Activated CD4-positive, alpha-beta memory T cell treated with anti-CD3 and anti-CD28 coated beads for 36 hours (primary cell): ENCODE results near the gene FAM13A. TPM values are rescaled to one million over a fixed set of nuclear protein-coding genes. Genes with fewer than 3 reads are reported as not detected.
"Not testable (repeated sequence)": the region's sequence is repeated elsewhere in the genome, so short reads cannot be mapped to it uniquely, and the experiment has no call there.

Source experiments
- CTCF ChIA-PET: fragments of 350-600 bp; sonication (Branson Sonifier 250); formaldehyde crosslinking; loops from one replicate; lab custom pipeline; 2021; ENCODE audit warnings: antibody characterized with exemption, inconsistent platforms; lab: Charles Lee
- POLR2A ChIA-PET: fragments of 350-600 bp; sonication (Branson Sonifier 250); formaldehyde crosslinking; loops from one replicate; lab custom pipeline; 2021; ENCODE audit warnings: antibody characterized with exemption; lab: Charles Lee
- DNase-seq: peaks from one replicate; pipeline ENCODE4 v3.0.0-alpha.2; 2020
- H3K27ac Mint-ChIP-seq: one replicate; pipeline ENCODE4 v1.8.0; 2021; ENCODE audit warnings: mixed read lengths
- H3K27me3 Mint-ChIP-seq: one replicate; pipeline ENCODE4 v1.8.0; 2021; ENCODE audit warnings: mixed read lengths
- H3K36me3 Mint-ChIP-seq: one replicate; pipeline ENCODE4 v1.8.0; 2021; ENCODE audit warnings: mixed read lengths
- H3K4me1 Mint-ChIP-seq: one replicate; pipeline ENCODE4 v1.8.0; 2021; ENCODE audit warnings: low read depth, mixed read lengths
- H3K4me3 Mint-ChIP-seq: one replicate; pipeline ENCODE4 v1.8.0; 2021; ENCODE audit warnings: mild to moderate bottlenecking, mixed read lengths
- H3K9me3 Mint-ChIP-seq: one replicate; pipeline ENCODE4 v1.8.0; 2021; ENCODE audit warnings: mixed read lengths
- intact Hi-C: fragments of 100-400 bp; cut with micrococcal nuclease; formaldehyde crosslinking; loops from one replicate; pipeline ENCODE4 v1.15.1; 2023
- total RNA-seq, 2 experiments: library from RNA; stranded (reverse); gene quantifications; one replicate each; pipeline ENCODE4 v1.2.3, GENCODE V29; 2021

FAM13A gene
- total RNA-seq, 2 experiments from 2014 or later, result 2.3 to 2.6 TPM

DNA sequence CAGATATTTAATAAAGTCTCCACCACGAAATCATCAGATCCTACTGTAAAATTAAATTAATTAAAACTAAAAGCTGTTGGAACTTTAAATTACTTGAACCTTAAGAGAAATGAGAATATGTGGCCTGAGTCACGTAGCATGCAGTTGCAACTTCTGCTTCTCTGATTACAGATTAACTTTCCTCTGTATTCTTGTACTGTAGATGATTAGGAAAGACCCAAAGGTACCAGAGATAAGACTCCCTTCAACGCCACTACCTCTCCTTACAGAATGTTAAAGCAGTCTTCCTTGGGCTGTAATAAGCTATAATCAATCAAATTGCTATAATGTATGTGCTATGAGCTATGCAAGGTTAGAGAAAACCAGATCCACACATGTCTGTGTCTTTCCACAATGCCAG is 47.9 kb downstream of the FAM13A start:
- Mint-ChIP-seq H3K4me3 (no peak overlapping the region), H3K36me3 (no peaks in the 10 kb centered on the region), H3K9me3 (peaks cover 1% of the 10 kb centered on the region), H3K4me1 (no peaks in the 10 kb centered on the region), H3K27me3 (no peaks in the 10 kb centered on the region), H3K27ac (no peak overlapping the region)
- POLR2A ChIA-PET, result no interaction called here
- CTCF ChIA-PET, result interaction anchor here (0.6 kb wide), 1 partner anchor 130 kb away, joined by 3 read pairs; no protein-coding TSS in a partner anchor
- intact Hi-C loops, result no loop called here
- DNase-seq, result no peak

DNA sequence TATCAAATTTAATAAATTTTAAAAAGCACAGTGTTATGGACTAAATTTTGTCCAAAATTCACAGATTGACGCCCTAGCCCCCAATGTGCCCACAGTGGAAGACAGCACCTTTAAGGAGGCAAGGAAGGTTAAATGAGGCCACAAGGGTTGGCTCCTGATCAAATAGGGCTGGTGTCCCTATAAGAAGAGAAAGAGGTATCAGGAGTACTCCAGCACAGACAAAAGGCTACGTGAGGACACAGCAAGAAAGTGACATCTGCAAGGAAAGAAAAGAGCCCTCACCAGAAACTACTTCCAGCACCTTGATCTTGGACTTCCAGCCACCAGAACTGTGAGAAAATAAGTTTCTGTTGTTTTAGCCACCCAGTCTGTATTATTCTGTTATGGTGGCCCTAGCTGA is 48.8 kb downstream of the FAM13A start:
- H3K4me3 Mint-ChIP-seq, result no peak overlapping the region
- no peak for DNase-seq
- no peaks in the 10 kb centered on the region for H3K36me3 Mint-ChIP-seq
- H3K27ac Mint-ChIP-seq, result no peak overlapping the region
- no peaks in the 10 kb centered on the region for H3K9me3 Mint-ChIP-seq
- H3K27me3 Mint-ChIP-seq, result no peaks in the 10 kb centered on the region
- CTCF ChIA-PET, result no interaction called here
- no peaks in the 10 kb centered on the region for H3K4me1 Mint-ChIP-seq
- intact Hi-C loops, result no loop called here
- POLR2A ChIA-PET, result no interaction called here

DNA sequence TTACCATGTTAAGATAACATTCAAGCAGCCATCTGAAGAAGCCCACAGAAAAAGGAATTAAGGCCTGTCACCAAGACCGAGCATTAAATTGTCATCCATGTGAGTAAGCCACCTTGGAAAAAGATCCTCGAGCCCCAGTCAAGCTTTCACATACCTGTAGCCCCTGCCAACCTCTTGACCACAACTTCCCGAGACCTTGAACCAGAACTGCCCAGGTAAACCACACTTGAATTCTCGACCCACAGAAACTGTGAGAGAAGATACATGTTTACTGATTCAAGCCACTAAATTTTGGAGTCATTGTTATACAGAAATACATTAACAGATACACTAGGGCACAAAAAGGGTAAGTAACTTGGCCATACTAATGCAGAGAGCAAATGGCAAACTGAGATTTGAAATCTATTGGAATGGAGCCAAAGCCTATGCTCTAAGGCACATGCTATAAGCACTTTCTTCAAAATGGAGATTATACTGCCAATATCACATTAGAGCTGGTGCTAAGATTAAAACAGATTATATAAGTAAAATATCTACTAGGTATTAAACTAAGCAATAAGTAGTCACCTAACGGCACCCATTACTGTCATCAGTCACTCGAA is 49.5 kb downstream of the FAM13A start:
- intact Hi-C loops, result no loop called here
- CTCF ChIA-PET, result no interaction called here
- no peaks in the 10 kb centered on the region for H3K9me3 Mint-ChIP-seq
- H3K4me1 Mint-ChIP-seq, result no peaks in the 10 kb centered on the region
- DNase-seq, result no peak
- no peak overlapping the region for H3K4me3 Mint-ChIP-seq
- H3K27ac Mint-ChIP-seq, result no peak overlapping the region
- H3K36me3 Mint-ChIP-seq, result no peaks in the 10 kb centered on the region
- POLR2A ChIA-PET, result no interaction called here
- no peaks in the 10 kb centered on the region for H3K27me3 Mint-ChIP-seq

DNA sequence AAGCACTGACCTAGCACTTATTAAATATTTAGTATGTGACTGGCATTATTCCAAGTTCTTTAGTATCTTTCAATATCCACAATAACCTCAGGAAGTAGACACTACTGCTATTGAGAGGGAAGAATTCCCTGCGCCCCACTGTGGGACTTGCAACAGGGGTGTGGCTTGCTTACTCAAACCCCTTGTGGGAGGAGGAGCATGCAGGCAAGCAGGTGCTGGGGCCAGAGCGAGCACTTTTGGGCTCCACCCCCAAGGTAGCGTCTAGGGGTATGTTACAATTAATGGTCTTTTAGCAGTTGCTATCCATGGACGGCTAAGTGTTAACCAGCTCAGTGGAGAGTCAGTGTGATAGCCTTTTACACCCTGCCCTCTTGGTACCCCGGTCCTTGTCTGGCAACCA is 50.7 kb downstream of the FAM13A start:
- DNase-seq, result no peak
- H3K27ac Mint-ChIP-seq, result no peak overlapping the region
- no peaks in the 10 kb centered on the region for H3K9me3 Mint-ChIP-seq
- CTCF ChIA-PET, result no interaction called here
- no peaks in the 10 kb centered on the region for H3K4me1 Mint-ChIP-seq
- H3K4me3 Mint-ChIP-seq, result no peak overlapping the region
- intact Hi-C loops, result no loop called here
- no peaks in the 10 kb centered on the region for H3K36me3 Mint-ChIP-seq
- POLR2A ChIA-PET, result no interaction called here
- H3K27me3 Mint-ChIP-seq, result no peaks in the 10 kb centered on the region

DNA sequence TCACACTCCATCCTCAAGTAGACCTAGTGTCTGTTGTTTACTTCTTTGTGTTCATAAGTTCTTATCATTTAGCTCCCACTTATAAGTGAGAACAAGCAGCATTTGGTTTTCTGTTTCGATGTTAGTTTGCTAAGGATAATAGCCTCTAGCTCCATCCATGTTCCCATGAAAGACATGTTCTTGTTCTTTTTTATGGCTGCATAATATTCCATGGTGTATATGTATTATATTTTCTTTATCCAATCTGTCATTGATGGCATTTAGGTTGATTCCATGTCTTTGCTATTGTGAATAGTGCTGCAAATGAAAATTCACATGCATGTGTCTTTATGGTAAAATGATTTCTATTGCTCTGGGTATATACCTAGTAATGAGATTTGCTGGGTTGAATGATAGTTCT is 51.9 kb downstream of the FAM13A start:
- H3K9me3 Mint-ChIP-seq, intact Hi-C loops, H3K36me3 Mint-ChIP-seq, CTCF ChIA-PET, H3K27me3 Mint-ChIP-seq, H3K4me3 Mint-ChIP-seq, H3K27ac Mint-ChIP-seq, H3K4me1 Mint-ChIP-seq, POLR2A ChIA-PET, DNase-seq: not testable (repeated sequence)

DNA sequence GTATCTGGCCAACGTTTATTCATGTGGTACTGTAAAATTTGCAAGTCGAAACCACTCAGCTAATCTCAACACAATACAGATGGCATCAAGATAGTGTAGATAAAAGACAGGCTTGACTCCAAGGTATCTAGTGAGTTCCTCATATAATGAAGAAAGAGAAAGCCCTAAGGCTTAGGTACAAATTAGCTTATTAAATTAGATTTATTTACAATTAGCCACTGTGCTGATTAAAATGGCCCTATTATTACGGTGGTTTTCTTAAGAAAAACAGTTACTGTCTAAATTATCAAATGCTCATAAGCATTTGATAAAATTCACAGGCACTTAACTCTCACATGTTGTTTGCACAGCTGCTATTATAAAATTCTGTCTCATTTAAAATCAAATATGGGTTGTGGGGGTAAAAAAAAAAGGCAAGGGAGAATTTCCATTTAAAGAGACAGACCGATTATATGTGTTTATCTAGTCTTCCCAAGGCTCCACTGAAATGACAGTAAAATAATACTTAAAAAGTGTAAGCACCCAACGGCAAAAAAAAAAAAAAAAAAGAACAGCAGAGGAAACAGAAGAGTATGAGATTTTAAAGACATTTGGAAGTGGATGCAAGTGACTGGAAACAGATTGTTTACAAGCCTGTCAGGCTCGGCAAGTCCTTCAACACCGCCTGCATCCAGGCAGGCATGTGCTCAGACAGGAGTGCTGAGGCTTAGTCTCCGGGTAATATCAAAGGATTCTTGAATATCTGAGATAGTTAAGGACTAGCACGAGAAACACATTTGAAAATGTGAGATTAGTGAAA is 55.1 kb downstream of the FAM13A start:
- CTCF ChIA-PET, result no interaction called here
- POLR2A ChIA-PET, result no interaction called here
- no peak overlapping the region for H3K4me3 Mint-ChIP-seq
- no peak overlapping the region for H3K27ac Mint-ChIP-seq
- intact Hi-C loops, result no loop called here
- H3K27me3 Mint-ChIP-seq, result no peaks in the 10 kb centered on the region
- H3K36me3 Mint-ChIP-seq, result no peaks in the 10 kb centered on the region
- DNase-seq, result no peak
- no peaks in the 10 kb centered on the region for H3K9me3 Mint-ChIP-seq
- no peaks in the 10 kb centered on the region for H3K4me1 Mint-ChIP-seq

DNA sequence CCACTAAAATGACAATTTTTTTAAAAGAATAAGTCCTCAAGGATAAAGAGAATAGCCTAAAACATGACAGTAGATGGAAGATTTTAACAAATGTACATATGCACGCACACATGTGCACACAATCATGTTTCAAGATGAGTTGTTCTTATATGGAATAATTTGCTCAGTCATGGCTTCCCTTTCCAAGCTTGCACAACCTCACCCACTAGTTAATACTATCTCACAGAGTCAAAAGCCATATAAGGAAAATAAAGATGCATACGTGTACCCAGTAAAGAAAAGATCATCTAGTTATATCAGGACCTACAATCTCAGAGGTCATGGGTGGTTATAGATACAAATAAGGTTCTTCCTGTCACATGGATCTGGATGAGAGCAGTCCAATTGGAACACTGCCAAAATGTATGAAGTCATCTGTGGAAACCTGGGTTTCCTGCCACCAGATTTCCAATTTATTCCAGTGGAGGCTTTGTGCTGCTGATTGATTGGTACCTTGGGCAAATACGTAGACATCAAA is 56.1 kb downstream of the FAM13A start:
- Mint-ChIP-seq H3K9me3 (no peaks in the 10 kb centered on the region), H3K27me3 (no peaks in the 10 kb centered on the region), H3K4me1 (no peaks in the 10 kb centered on the region), H3K4me3 (no peak overlapping the region), H3K27ac (no peak overlapping the region), H3K36me3 (no peaks in the 10 kb centered on the region)
- CTCF ChIA-PET, result no interaction called here
- POLR2A ChIA-PET, result no interaction called here
- intact Hi-C loops, result no loop called here
- no peak for DNase-seq

DNA sequence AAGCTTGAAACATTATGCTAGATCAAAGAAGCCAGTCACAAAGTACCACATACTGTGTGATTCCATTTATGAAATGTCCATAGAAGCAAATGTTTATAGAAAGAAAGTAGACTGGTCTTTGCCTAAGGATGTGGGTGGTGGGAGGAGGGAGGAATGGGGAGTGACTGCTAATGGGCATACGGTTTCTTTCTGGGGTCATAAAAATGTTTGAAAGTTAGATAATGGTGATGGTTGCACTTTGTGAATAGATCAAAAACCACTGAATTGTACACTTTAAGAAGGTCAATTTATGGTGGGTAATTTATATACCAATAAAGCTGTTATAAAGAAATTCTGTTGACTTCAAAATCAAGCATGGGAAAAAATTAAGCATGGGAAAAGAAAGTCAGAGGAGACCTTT is 56.6 kb downstream of the FAM13A start:
- no peaks in the 10 kb centered on the region for H3K9me3 Mint-ChIP-seq
- CTCF ChIA-PET, result interaction anchor here (2.0 kb wide), 1 partner anchor 23 kb away, joined by 8 read pairs; no protein-coding TSS in a partner anchor

DNA sequence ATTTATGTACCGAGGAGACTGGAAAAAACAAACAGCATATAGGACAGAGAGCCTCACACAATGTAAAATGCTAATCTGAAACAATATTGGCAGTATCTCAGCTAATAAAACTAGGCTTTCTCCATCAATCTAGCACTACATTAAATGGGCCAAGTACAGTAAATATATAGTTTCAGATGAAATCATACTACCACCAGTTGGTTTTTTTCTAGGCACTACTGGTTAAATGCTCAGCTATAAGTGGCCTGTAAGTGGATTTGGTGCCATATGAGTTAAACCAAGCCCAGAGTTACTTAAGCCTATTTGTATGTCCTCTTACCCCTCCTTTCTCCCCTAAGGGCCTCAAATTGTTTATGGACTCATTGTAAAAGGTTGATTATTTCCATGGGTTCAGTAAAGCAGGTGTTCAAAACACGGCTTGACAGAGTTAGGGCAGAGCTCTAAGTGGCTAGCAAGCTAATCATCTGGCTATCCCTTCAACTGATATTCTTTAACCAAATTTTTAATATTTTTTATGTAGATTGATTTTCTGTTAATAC is 57.5 kb downstream of the FAM13A start:
- ChIA-PET CTCF (interaction anchor here (2.0 kb wide), 1 partner anchor 24 kb away, joined by 8 read pairs; no protein-coding TSS in a partner anchor), POLR2A (no interaction called here)
- Mint-ChIP-seq H3K27me3 (no peaks in the 10 kb centered on the region), H3K4me3 (no peak overlapping the region), H3K4me1 (no peaks in the 10 kb centered on the region), H3K36me3 (no peaks in the 10 kb centered on the region), H3K27ac (no peak overlapping the region), H3K9me3 (no peaks in the 10 kb centered on the region)
- DNase-seq, result no peak
- intact Hi-C loops, result no loop called here

More for the DNA sequence above, 56.6 kb downstream of the FAM13A start:
- intact Hi-C loops, result no loop called here
- Mint-ChIP-seq H3K4me3 (no peak overlapping the region), H3K36me3 (no peaks in the 10 kb centered on the region), H3K27ac (no peak overlapping the region), H3K27me3 (no peaks in the 10 kb centered on the region), H3K4me1 (no peaks in the 10 kb centered on the region)
- no peak for DNase-seq
- POLR2A ChIA-PET, result no interaction called here

DNA sequence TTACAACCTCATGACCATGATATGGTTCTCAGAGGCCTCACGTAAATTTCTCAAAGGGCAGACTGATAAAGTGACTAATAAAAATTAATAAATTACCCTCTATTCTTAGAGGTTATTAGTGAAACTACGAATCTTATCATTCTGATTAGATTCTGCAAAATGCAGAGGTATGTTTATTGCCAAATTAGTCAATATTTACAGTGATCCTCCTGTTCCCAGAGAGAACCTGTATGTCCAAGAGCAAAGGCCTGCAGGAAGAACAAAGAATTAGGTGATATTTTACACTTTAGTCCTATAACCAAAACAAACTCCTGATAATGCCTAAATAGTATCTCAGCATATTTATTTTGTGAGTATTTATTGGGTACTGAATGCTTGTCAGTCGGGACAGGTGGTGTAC is 58.1 kb downstream of the FAM13A start:
- H3K4me1 Mint-ChIP-seq, result no peaks in the 10 kb centered on the region
- no peak for DNase-seq
- H3K9me3 Mint-ChIP-seq, result no peaks in the 10 kb centered on the region
- intact Hi-C loops, result no loop called here
- no peak overlapping the region for H3K4me3 Mint-ChIP-seq
- H3K27me3 Mint-ChIP-seq, result no peaks in the 10 kb centered on the region
- ChIA-PET POLR2A (no interaction called here), CTCF (interaction anchor here (2.0 kb wide), 1 partner anchor 24 kb away, joined by 8 read pairs; no protein-coding TSS in a partner anchor)
- no peak overlapping the region for H3K27ac Mint-ChIP-seq
- H3K36me3 Mint-ChIP-seq, result no peaks in the 10 kb centered on the region

DNA sequence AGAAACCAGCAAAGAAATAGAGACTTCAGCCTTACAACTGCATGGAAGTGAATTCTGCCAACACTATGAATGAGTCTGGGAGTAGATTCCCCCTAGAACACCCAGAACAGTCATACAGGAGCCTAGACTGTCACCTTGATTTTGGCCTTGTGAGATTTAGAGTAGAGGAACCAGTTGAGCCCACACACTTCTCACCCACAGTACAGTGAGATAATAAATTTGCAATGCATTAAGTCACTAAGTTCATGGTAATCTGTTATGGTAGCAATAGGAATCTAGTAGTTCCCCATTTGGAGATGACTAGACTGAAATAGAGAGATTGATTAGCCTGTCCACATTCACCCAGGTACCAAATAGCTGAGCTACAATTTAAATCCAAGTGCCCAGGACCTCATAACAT is 59.0 kb downstream of the FAM13A start:
- no peak for DNase-seq
- Mint-ChIP-seq H3K36me3 (no peaks in the 10 kb centered on the region), H3K4me3 (no peak overlapping the region), H3K27ac (no peak overlapping the region), H3K27me3 (no peaks in the 10 kb centered on the region), H3K9me3 (no peaks in the 10 kb centered on the region), H3K4me1 (no peaks in the 10 kb centered on the region)
- CTCF ChIA-PET, result interaction anchor here (0.7 kb wide), 1 partner anchor 848 kb away, joined by 3 read pairs; no protein-coding TSS in a partner anchor
- POLR2A ChIA-PET, result no interaction called here
- intact Hi-C loops, result no loop called here

DNA sequence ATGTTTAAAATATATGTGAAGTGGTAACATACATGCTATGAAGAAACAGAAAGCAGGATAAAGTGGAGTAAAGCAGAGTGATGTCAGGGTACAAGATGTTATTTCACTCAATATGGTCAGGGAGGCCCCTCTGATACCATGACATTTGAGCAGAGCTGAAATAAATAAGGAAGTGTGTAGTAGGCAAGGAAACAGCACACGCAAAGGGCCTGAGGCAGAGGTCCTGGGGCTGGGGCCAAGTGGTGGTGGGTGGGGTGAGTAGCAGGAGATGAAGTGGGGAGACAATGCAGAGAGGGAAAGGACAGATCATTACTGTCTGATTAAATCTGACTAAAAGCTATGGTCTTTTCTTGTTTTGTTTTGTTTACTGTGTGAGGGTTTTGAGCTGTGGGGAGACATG is 61.1 kb downstream of the FAM13A start:
- H3K4me3 Mint-ChIP-seq, result no peak overlapping the region
- H3K27ac Mint-ChIP-seq, result no peak overlapping the region
- ChIA-PET CTCF (no interaction called here), POLR2A (no interaction called here)
- no peaks in the 10 kb centered on the region for H3K27me3 Mint-ChIP-seq
- H3K36me3 Mint-ChIP-seq, result no peaks in the 10 kb centered on the region
- intact Hi-C loops, result no loop called here
- DNase-seq, result no peak
- H3K4me1 Mint-ChIP-seq, result no peaks in the 10 kb centered on the region
- H3K9me3 Mint-ChIP-seq, result no peaks in the 10 kb centered on the region
